ENCODE data around the gene KCNJ6.

The KCNJ6 gene

GRCh38 chr21:37605006-37605405, 311.3 kb downstream of the KCNJ6 start:
- no peak overlapping the region for H2AFZ ChIP-seq (ENCODE audit: low read depth, low read length, severe bottlenecking)
- no peaks in the 10 kb centered on the region for H3K9me3 ChIP-seq (ENCODE audit: insufficient read depth, low read length)
- no peaks in the 10 kb centered on the region for H3K9me2 ChIP-seq (replicated peaks; ENCODE audit: insufficient read depth, low read length)
- H3K4me3 ChIP-seq (ENCODE audit: insufficient read depth, low read length, poor library complexity, severe bottlenecking): no peak overlapping the region
- H3K27ac ChIP-seq (ENCODE audit: low read depth, low read length): no peak overlapping the region
- H3K79me2 ChIP-seq (ENCODE audit: insufficient read depth, low read length): no peaks in the 10 kb centered on the region
- no peak overlapping the region for H3K4me2 ChIP-seq (ENCODE audit: low read depth, low read length, poor library complexity, severe bottlenecking)
- no peak overlapping the region for H3K9ac ChIP-seq (ENCODE audit: low read length)
- no peaks in the 10 kb centered on the region for H3K27me3 ChIP-seq (ENCODE audit: low read length)
- no peak for TF ChIP-seq EZH2phosphoT487 (conservative IDR thresholded peaks at IDR 0.05; ENCODE audit: low read length)
- TF ChIP-seq CTCF (IDR thresholded peaks at IDR 0.05; ENCODE audit: insufficient read depth, low read length, poor library complexity, severe bottlenecking): no peak
- H4K20me1 ChIP-seq (ENCODE audit: low read depth, low read length): no peaks in the 10 kb centered on the region
- H3F3A ChIP-seq (ENCODE audit: insufficient read depth): no peaks in the 10 kb centered on the region
- H3K36me3 ChIP-seq (ENCODE audit: low read length): no peaks in the 10 kb centered on the region

DNA sequence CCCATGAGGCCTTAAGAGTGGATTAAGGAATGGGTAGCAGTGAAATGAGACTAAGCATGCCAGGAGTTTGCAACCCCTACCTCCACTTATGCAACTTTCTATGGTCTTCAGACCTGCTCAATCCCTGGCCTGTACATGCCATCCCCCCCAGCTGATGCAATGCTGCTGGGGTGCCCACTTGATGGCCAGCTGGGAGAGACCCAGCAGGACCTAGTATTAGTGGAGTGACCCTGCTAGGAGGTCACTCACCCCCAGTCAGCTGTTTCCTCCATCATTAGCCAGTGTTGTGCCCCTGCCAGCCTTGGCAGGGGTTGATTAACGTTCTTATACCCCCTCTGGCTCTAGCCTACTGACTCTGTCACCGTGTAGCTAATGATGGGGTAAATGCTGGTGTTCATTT, 313.1 kb downstream of the KCNJ6 start:
- no peak overlapping the region for H3K27ac ChIP-seq (ENCODE audit: low read depth, low read length)
- H3K9me2 ChIP-seq (replicated peaks; ENCODE audit: insufficient read depth, low read length): no peaks in the 10 kb centered on the region
- no peaks in the 10 kb centered on the region for H4K20me1 ChIP-seq (ENCODE audit: low read depth, low read length)
- H3K27me3 ChIP-seq (ENCODE audit: low read length): no peaks in the 10 kb centered on the region
- H3K9me3 ChIP-seq (ENCODE audit: insufficient read depth, low read length): no peaks in the 10 kb centered on the region
- H3K79me2 ChIP-seq (ENCODE audit: insufficient read depth, low read length): no peaks in the 10 kb centered on the region
- H3K9ac ChIP-seq (ENCODE audit: low read length): no peak overlapping the region
- no peak overlapping the region for H3K4me3 ChIP-seq (ENCODE audit: insufficient read depth, low read length, poor library complexity, severe bottlenecking)
- no peak overlapping the region for H3K4me2 ChIP-seq (ENCODE audit: low read depth, low read length, poor library complexity, severe bottlenecking)
- no peaks in the 10 kb centered on the region for H3K36me3 ChIP-seq (ENCODE audit: low read length)
- no peaks in the 10 kb centered on the region for H3F3A ChIP-seq (ENCODE audit: insufficient read depth)
- TF ChIP-seq EZH2phosphoT487 (conservative IDR thresholded peaks at IDR 0.05; ENCODE audit: low read length) (no peak), CTCF (IDR thresholded peaks at IDR 0.05; ENCODE audit: insufficient read depth, low read length, poor library complexity, severe bottlenecking) (no peak)
- no peak overlapping the region for H2AFZ ChIP-seq (ENCODE audit: low read depth, low read length, severe bottlenecking)

DNA sequence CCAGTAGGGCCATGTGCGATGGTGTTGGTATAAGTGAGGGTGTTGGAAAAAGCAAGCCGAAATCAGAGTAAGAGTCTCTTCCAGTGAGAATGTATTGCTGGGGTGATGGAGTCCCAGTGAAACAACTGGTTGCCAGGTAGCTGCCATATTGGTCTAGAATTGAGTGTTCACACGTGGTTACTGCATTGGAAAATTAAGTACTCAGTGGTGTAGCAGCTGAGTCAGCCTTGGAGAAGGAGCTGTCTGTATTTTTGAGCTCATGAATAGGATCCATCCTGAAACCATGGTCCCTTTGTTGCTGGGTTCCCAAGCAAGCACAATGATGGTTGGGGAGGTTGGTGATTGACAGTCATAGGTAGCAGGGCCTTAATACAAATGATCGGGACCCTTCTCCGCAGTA, 314.3 kb downstream of the KCNJ6 start:
- no peaks in the 10 kb centered on the region for H3F3A ChIP-seq (ENCODE audit: insufficient read depth)
- H4K20me1 ChIP-seq (ENCODE audit: low read depth, low read length): no peaks in the 10 kb centered on the region
- H3K9me3 ChIP-seq (ENCODE audit: insufficient read depth, low read length): no peaks in the 10 kb centered on the region
- H3K9me2 ChIP-seq (replicated peaks; ENCODE audit: insufficient read depth, low read length): no peaks in the 10 kb centered on the region
- H3K4me2 ChIP-seq (ENCODE audit: low read depth, low read length, poor library complexity, severe bottlenecking): no peak overlapping the region
- H3K36me3 ChIP-seq (ENCODE audit: low read length): no peaks in the 10 kb centered on the region
- H3K4me3 ChIP-seq (ENCODE audit: insufficient read depth, low read length, poor library complexity, severe bottlenecking): no peak overlapping the region
- H3K9ac ChIP-seq (ENCODE audit: low read length): no peak overlapping the region
- H3K27ac ChIP-seq (ENCODE audit: low read depth, low read length): no peak overlapping the region
- H2AFZ ChIP-seq (ENCODE audit: low read depth, low read length, severe bottlenecking): no peak overlapping the region
- TF ChIP-seq EZH2phosphoT487 (conservative IDR thresholded peaks at IDR 0.05; ENCODE audit: low read length) (no peak), CTCF (IDR thresholded peaks at IDR 0.05; ENCODE audit: insufficient read depth, low read length, poor library complexity, severe bottlenecking) (no peak)
- no peaks in the 10 kb centered on the region for H3K79me2 ChIP-seq (ENCODE audit: insufficient read depth, low read length)
- no peaks in the 10 kb centered on the region for H3K27me3 ChIP-seq (ENCODE audit: low read length)

- Histone ChIP-seq H4K20me1 (ENCODE audit: low read depth, low read length) (no peaks in the 10 kb centered on the region), H3K27me3 (ENCODE audit: low read length) (no peaks in the 10 kb centered on the region), H3K9ac (ENCODE audit: low read length) (no peak overlapping the region), H3K79me2 (ENCODE audit: insufficient read depth, low read length) (no peaks in the 10 kb centered on the region), H3F3A (ENCODE audit: insufficient read depth) (no peaks in the 10 kb centered on the region), H3K9me3 (ENCODE audit: insufficient read depth, low read length) (no peaks in the 10 kb centered on the region), H3K4me3 (ENCODE audit: insufficient read depth, low read length, poor library complexity, severe bottlenecking) (no peak overlapping the region), H3K27ac (ENCODE audit: low read depth, low read length) (no peak overlapping the region), H3K9me2 (replicated peaks; ENCODE audit: insufficient read depth, low read length) (no peaks in the 10 kb centered on the region), H2AFZ (ENCODE audit: low read depth, low read length, severe bottlenecking) (no peak overlapping the region), H3K36me3 (ENCODE audit: low read length) (no peaks in the 10 kb centered on the region), H3K4me2 (ENCODE audit: low read depth, low read length, poor library complexity, severe bottlenecking) (no peak overlapping the region)
- TF ChIP-seq CTCF (IDR thresholded peaks at IDR 0.05; ENCODE audit: insufficient read depth, low read length, poor library complexity, severe bottlenecking) (no peak), EZH2phosphoT487 (conservative IDR thresholded peaks at IDR 0.05; ENCODE audit: low read length) (no peak)
Measured at GRCh38 chr21:37601027-37601426, 315.2 kb downstream of the KCNJ6 start.

Data from SU-DHL-6 (cell line).